A673 (cell line): ENCODE data around the gene MYCN. TPM values are rescaled to one million over a fixed set of nuclear protein-coding genes. Genes with fewer than 3 reads are reported as not detected.

Source experiments
- BruUV-seq: library from RNA; stranded (reverse); fragments of 400-500 nt; replicated peaks from 2 replicates; lab custom pipeline; 2021; lab: Mats Ljungman, UMichigan
- CTCF ChIA-PET: fragments of 300-600 bp; sonication (Branson Sonifier 250); formaldehyde crosslinking; loops from one replicate; lab custom pipeline; 2022; ENCODE audit warnings: antibody characterized with exemption; lab: Charles Lee
- POLR2A ChIA-PET: fragments of 300-600 bp; sonication (Branson Sonifier 250); formaldehyde crosslinking; loops from one replicate; lab custom pipeline; 2022; ENCODE audit warnings: antibody characterized with exemption; ENCODE audit not compliant: low non-redundant PET; lab: Charles Lee
- DNase-seq: peaks from one replicate; pipeline ENCODE4 v3.0.0-alpha.2; 2015; ENCODE audit warnings: low spot score
- H3K27ac ChIP-seq: fragments of 200-600 bp; sonication (generic); 2 replicates; pipeline ENCODE4 v1.5.1; 2016; ENCODE audit warnings: mixed run types, low read depth, mild to moderate bottlenecking, mixed read lengths, antibody characterized with exemption, low read length; ENCODE audit not compliant: poor library complexity, severe bottlenecking
- H3K27me3 ChIP-seq: fragments of 200-600 bp; sonication (generic); replicated peaks from 2 replicates; pipeline ENCODE4 v1.6.1; 2017; ENCODE audit warnings: mixed run types, low read depth, mild to moderate bottlenecking, mixed read lengths, antibody characterized with exemption, low read length; ENCODE audit not compliant: insufficient read depth, poor library complexity
- H3K36me3 ChIP-seq: fragments of 200-600 bp; sonication (generic); 2 replicates; pipeline ENCODE4 v1.6.1; 2016; ENCODE audit warnings: mixed run types, mild to moderate bottlenecking, mixed read lengths, antibody characterized with exemption, low read length; ENCODE audit not compliant: insufficient read depth, poor library complexity, severe bottlenecking
- H3K4me1 ChIP-seq: fragments of 200-600 bp; sonication (generic); 2 replicates; pipeline ENCODE4 v1.6.1; 2017; ENCODE audit warnings: mixed run types, mild to moderate bottlenecking, mixed read lengths, antibody characterized with exemption, low read length; ENCODE audit not compliant: insufficient read depth, poor library complexity, severe bottlenecking
- H3K4me3 ChIP-seq: fragments of 200-600 bp; sonication (generic); 2 replicates; pipeline ENCODE4 v1.5.1; 2016; ENCODE audit warnings: low read depth, mixed run types, mild to moderate bottlenecking, mixed read lengths, low read length; ENCODE audit not compliant: poor library complexity, severe bottlenecking
- H3K9me3 ChIP-seq: fragments of 200-600 bp; sonication (generic); 2 replicates; pipeline ENCODE4 v1.6.1; 2016; ENCODE audit warnings: mixed run types, low read depth, mild to moderate bottlenecking, mixed read lengths, antibody characterized with exemption, low read length; ENCODE audit not compliant: poor library complexity, severe bottlenecking
- EZH2 ChIP-seq: fragments of 200-600 bp; sonication (generic); IDR thresholded peaks from 2 replicates; pipeline ENCODE4 v1.6.1; 2017; ENCODE audit warnings: borderline replicate concordance, low read depth, mild to moderate bottlenecking, mixed read lengths, antibody characterized with exemption, low read length; ENCODE audit not compliant: poor library complexity, severe bottlenecking
- intact Hi-C: fragments of 100-400 bp; cut with micrococcal nuclease; formaldehyde crosslinking; loops from one replicate; pipeline ENCODE4 v1.10.0; 2022; ENCODE audit not compliant: unreplicated experiment
- total RNA-seq: library from RNA; stranded (reverse); gene quantifications from 2 replicates; pipeline ENCODE4 v1.2.3, GENCODE V29; 2021
- TF ChIP-seq, protein P1 (sequence below): fragments of 300-800, 200-600 bp; sonication (generic); conservative IDR thresholded peaks from 2 replicates; pipeline ENCODE4 v1.5.1; 2017; ENCODE audit warnings: low read depth, mild to moderate bottlenecking, antibody characterized with exemption, low read length, moderate library complexity, mixed read lengths

MYCN gene
- total RNA-seq, 1 experiment from 2014 or later: 2.8 TPM

GRCh38 chr2:15965564-15966019, 25.2 kb downstream of the MYCN start:
- Histone ChIP-seq H3K27me3 (no peaks in the 10 kb centered on the region), H3K36me3 (no peaks in the 10 kb centered on the region), H3K9me3 (no peaks in the 10 kb centered on the region), H3K4me1 (peaks cover 9% of the 10 kb centered on the region), H3K27ac (no peak overlapping the region), H3K4me3 (no peak overlapping the region)
- BruUV-seq: no TSS peak
- no peak for DNase-seq
- intact Hi-C loops: no loop called here
- TF ChIP-seq, protein P1, sequence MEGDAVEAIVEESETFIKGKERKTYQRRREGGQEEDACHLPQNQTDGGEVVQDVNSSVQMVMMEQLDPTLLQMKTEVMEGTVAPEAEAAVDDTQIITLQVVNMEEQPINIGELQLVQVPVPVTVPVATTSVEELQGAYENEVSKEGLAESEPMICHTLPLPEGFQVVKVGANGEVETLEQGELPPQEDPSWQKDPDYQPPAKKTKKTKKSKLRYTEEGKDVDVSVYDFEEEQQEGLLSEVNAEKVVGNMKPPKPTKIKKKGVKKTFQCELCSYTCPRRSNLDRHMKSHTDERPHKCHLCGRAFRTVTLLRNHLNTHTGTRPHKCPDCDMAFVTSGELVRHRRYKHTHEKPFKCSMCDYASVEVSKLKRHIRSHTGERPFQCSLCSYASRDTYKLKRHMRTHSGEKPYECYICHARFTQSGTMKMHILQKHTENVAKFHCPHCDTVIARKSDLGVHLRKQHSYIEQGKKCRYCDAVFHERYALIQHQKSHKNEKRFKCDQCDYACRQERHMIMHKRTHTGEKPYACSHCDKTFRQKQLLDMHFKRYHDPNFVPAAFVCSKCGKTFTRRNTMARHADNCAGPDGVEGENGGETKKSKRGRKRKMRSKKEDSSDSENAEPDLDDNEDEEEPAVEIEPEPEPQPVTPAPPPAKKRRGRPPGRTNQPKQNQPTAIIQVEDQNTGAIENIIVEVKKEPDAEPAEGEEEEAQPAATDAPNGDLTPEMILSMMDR: no peak
- no peak for TF ChIP-seq EZH2
- ChIA-PET POLR2A (no interaction called here), CTCF (no interaction called here)

DNA sequence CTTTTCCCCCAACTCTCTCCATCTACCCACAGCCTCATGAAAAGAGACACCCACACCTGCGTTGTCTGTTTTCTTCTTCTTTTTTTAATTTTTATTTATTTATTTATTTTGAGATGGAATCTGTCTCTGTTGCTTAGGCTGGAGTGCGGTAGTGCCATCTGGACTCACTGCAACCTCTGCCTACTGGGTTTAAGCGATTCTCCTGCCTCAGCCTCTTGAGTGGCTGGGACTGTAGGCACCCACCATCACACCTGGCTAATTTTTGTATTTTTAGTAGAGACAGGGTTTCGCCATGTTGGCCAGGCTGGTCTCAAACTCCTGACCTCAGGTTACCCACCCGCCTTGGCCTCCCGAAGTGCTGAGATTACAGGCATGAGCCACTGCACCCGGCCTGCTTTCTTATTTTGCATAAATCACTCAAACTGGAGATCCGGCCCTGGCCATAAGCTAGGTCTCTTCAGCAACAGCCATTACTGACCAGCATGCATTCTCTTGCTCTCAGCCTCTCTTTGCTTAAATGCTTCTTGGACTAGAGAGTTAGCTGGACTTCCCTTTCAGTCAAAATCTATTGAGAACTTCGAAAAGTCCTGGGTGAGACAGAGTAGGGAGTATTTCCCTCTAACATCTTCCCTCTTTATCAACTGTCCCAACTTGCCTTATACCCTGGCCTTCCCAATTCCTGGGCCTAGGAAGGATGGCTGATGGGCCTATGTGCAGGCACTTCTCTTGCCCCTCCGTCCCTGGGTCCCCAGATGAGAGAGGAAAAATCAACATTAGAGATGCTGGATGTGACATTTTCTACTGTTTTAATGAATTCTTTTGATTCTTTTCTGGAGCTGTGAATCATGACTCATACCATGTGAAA, 27.3 kb downstream of the MYCN start:
- no TSS peak for BruUV-seq
- CTCF ChIA-PET: no interaction called here
- H3K27ac ChIP-seq: no peak overlapping the region

DNA sequence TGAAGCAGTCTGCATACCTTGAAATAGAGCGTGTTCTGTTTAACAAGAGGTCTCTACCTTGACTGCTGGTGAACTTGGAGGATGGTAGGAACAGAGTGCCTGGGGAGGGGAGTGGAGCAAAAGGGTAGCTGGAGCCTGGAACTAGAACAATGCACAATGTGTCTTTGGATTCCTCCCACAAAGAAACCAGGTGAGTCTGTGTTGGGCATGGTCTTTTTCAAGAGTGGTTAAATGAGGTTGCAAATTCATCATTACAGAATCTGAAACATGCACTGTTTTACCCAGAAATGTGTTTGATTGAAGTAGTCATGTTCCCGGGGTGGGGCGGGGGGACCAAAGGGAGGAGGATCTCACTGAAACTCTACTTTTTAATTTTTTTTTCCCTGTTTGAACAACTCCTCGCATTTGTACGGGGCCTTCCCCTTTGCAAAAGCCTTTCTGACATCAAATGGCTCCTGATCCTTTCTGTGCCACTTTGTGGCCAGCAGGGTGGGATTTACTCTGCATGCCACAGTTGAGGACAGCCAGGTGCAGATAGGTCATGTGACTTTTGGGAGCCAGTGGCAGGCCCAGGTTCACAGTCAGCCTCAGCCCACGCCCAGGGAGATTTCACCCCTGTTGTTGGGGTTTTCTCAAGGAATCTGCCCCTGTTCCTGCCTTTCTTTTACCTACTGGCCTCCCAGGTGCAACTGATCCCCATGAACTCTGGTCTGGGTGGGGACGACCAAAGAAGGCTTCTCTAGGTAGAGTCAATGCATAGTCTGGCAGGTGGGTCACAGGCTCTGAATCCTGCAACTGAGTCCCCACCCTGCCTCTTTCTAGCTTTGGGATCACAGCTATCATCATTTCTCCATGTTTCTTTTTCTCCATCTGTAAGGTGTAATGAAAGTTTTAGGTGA, 28.2 kb downstream of the MYCN start:
- H3K27me3 ChIP-seq: no peaks in the 10 kb centered on the region
- no peaks in the 10 kb centered on the region for H3K36me3 ChIP-seq
- no peaks in the 10 kb centered on the region for H3K9me3 ChIP-seq
- POLR2A ChIA-PET: no interaction called here
- no peak for TF ChIP-seq EZH2
- TF ChIP-seq, protein P1: no peak
- H3K4me3 ChIP-seq: no peak overlapping the region
- CTCF ChIA-PET: no interaction called here
- H3K4me1 ChIP-seq: peaks cover 9% of the 10 kb centered on the region
- BruUV-seq: no TSS peak
- no peak overlapping the region for H3K27ac ChIP-seq
- intact Hi-C loops: no loop called here
- DNase-seq: no peak

More for the DNA sequence above, 27.3 kb downstream of the MYCN start:
- Histone ChIP-seq H3K4me1 (peaks cover 9% of the 10 kb centered on the region), H3K36me3 (no peaks in the 10 kb centered on the region), H3K9me3 (no peaks in the 10 kb centered on the region), H3K27me3 (no peaks in the 10 kb centered on the region), H3K4me3 (no peak overlapping the region)
- intact Hi-C loops: no loop called here
- DNase-seq: no peak
- TF ChIP-seq, protein P1: no peak
- no peak for TF ChIP-seq EZH2
- POLR2A ChIA-PET: no interaction called here
